Measurements from ENCODE around the gene KRT84.

DNA sequence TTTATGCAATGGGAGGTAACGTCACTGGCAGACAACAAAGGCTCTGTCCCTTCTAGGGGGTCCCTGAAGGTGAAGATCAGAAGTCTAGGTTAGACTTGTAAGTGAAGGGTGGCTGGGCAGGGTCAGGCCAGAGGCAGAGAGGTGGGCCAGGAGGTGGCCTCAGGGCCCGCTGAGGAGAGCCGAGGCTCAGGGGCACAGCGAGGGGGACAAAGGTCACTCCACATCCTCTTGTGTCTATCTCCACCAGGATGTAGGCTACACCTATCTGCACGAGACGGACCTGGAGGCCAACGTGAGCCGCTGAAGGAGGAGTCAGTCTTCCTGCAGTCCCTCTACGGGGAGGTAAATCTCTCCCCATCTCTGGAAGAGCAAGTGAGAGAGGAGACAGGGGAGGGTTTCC lies 38.4 kb downstream of the KRT84 start:
- TF ChIP-seq, protein P1, sequence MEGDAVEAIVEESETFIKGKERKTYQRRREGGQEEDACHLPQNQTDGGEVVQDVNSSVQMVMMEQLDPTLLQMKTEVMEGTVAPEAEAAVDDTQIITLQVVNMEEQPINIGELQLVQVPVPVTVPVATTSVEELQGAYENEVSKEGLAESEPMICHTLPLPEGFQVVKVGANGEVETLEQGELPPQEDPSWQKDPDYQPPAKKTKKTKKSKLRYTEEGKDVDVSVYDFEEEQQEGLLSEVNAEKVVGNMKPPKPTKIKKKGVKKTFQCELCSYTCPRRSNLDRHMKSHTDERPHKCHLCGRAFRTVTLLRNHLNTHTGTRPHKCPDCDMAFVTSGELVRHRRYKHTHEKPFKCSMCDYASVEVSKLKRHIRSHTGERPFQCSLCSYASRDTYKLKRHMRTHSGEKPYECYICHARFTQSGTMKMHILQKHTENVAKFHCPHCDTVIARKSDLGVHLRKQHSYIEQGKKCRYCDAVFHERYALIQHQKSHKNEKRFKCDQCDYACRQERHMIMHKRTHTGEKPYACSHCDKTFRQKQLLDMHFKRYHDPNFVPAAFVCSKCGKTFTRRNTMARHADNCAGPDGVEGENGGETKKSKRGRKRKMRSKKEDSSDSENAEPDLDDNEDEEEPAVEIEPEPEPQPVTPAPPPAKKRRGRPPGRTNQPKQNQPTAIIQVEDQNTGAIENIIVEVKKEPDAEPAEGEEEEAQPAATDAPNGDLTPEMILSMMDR (IDR thresholded peaks at IDR 0.05) = no peak
- TF ChIP-seq POLR2A (IDR thresholded peaks at IDR 0.05) = no peak
